ENCODE data around the gene F8.

DNA sequence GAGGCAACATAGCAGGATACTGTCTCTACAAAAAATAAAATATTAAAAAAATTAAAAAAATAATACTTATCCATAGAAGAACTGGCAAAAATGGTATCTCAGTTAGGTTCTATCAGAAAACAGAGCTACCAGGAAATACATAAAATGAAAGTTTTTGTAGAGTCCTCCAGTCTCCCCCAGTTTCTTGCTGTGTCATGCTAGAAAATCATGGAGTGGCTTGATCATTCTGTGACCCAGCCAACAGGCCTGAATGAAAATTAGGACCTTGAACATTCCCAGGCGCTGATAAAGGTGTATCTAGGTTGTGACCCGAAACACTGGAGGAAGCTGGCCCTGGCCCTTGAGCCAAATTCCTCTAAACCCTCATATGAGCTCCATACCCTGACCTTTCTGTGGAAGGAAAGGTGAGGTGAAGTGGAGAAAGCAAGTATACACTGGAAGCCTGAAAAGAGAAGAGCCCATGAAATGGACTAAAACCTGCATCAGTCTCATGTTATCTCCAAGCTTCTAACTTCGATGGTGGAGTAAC, 188.7 kb downstream of the F8 start:
- TF ChIP-seq EZH2 (IDR thresholded peaks at IDR 0.05; ENCODE audit: low read length, unreplicated experiment), result no peak
- no peak for TF ChIP-seq CTCF (conservative IDR thresholded peaks at IDR 0.05; ENCODE audit: low read depth, low read length)
- TF ChIP-seq EZH2phosphoT487 (IDR thresholded peaks at IDR 0.05; ENCODE audit: borderline replicate concordance, low read length), result no peak
